ENCODE measurements around the gene ASXL1.
A peak's percentile ranks its signal among the peaks of the same experiment; 100 is the strongest.
"Not testable (repeated sequence)": the region's sequence is repeated elsewhere in the genome, so short reads cannot be mapped to it uniquely, and the experiment has no call there.

ASXL1 gene

GRCh38 chr20:32463642-32464400, 105.7 kb downstream of the ASXL1 start:
- peaks cover 45% of the 10 kb centered on the region for H3K36me3 ChIP-seq (replicated peaks)
- no peak for TF ChIP-seq CTCF (IDR thresholded peaks at IDR 0.05; ENCODE audit: low read depth, low read length, missing control alignments)
- no peak for DNase-seq
- H3K4me3 ChIP-seq (ENCODE audit: low read depth, low read length): no peak overlapping the region
- in situ Hi-C loops (cut with HindIII; ENCODE audit: low pct_ligation_motif_present, low sequenced_read_pairs): no loop called here
- no peak overlapping the region for H3K27ac ChIP-seq
- H3K27me3 ChIP-seq (replicated peaks): no peaks in the 10 kb centered on the region

- no peak for DNase-seq
- TF ChIP-seq CTCF (IDR thresholded peaks at IDR 0.05; ENCODE audit: low read depth, low read length, missing control alignments): no peak
- peak overlapping the region; percentile 87 for H3K27ac ChIP-seq
- in situ Hi-C loops (cut with HindIII; ENCODE audit: low pct_ligation_motif_present, low sequenced_read_pairs): no loop called here
- no peaks in the 10 kb centered on the region for H3K27me3 ChIP-seq (replicated peaks)
- peaks cover 42% of the 10 kb centered on the region for H3K36me3 ChIP-seq (replicated peaks)
- H3K4me3 ChIP-seq (ENCODE audit: low read depth, low read length): no peak overlapping the region
Measured at GRCh38 chr20:32464401-32465091, 106.4 kb downstream of the ASXL1 start.

GRCh38 chr20:32465092-32465900, 107.2 kb downstream of the ASXL1 start:
- H3K27ac ChIP-seq: peak overlapping the region; percentile 87
- H3K36me3 ChIP-seq (replicated peaks): peaks cover 37% of the 10 kb centered on the region
- peak; percentile 88 for DNase-seq
- no peaks in the 10 kb centered on the region for H3K27me3 ChIP-seq (replicated peaks)
- H3K4me3 ChIP-seq (ENCODE audit: low read depth, low read length): no peak overlapping the region
- TF ChIP-seq CTCF (IDR thresholded peaks at IDR 0.05; ENCODE audit: low read depth, low read length, missing control alignments): no peak
- in situ Hi-C loops (cut with HindIII; ENCODE audit: low pct_ligation_motif_present, low sequenced_read_pairs): no loop called here

- in situ Hi-C loops (cut with HindIII; ENCODE audit: low pct_ligation_motif_present, low sequenced_read_pairs); H3K27me3 ChIP-seq (replicated peaks); DNase-seq; H3K4me3 ChIP-seq (ENCODE audit: low read depth, low read length): not testable (repeated sequence)
- Histone ChIP-seq H3K36me3 (replicated peaks) (peaks cover 35% of the 10 kb centered on the region), H3K27ac (peak overlapping the region; percentile 87)
Measured at GRCh38 chr20:32465901-32466675, 108.0 kb downstream of the ASXL1 start.

GRCh38 chr20:32466739-32467505, 108.8 kb downstream of the ASXL1 start:
- no peak for DNase-seq
- no peaks in the 10 kb centered on the region for H3K27me3 ChIP-seq (replicated peaks)
- peak overlapping the region; percentile 87 for H3K27ac ChIP-seq
- no peak overlapping the region for H3K4me3 ChIP-seq (ENCODE audit: low read depth, low read length)
- H3K36me3 ChIP-seq (replicated peaks): peaks cover 39% of the 10 kb centered on the region
- in situ Hi-C loops (cut with HindIII; ENCODE audit: low pct_ligation_motif_present, low sequenced_read_pairs): no loop called here
- peak; percentile 2 for TF ChIP-seq CTCF (IDR thresholded peaks at IDR 0.05; ENCODE audit: low read depth, low read length, missing control alignments)
